Islet of Langerhans (tissue), 1 donor: Measurements from ENCODE around the gene UBE3B.

Experiments used
- FAIRE-seq: peaks from one replicate; lab custom pipeline; 2011; peaks lifted over from hg19 to GRCh38; lab: Jason Lieb, UNC

Gene UBE3B

DNA sequence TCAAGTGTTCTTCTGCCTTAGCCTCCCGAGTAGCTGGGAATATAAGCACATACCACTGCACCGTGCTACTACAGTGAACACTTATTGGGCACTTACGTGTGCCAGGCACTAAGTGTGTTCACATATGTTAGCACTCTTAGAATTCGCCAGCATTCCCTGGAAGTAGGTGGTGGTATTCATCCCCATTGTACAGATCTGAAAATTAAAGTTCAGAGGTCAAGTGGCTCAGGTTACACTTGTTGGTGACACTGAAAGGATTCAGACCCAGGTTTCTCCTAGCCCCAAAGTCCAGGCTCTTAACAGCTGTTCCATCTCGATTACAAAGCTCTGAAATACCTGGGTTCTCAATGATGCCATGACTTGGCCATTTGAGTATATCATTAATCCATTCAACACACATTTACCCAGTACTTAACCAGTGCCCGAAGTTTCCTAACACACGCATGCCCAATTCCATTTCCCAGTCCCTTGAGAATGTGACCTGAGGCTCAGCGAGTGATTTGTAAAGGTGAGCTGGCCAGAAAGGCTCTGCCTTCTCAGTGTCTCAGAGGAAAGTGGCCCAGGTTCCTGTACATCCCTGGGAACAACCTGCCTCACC, 101.0 kb downstream of the UBE3B start:
- no peak for FAIRE-seq

DNA sequence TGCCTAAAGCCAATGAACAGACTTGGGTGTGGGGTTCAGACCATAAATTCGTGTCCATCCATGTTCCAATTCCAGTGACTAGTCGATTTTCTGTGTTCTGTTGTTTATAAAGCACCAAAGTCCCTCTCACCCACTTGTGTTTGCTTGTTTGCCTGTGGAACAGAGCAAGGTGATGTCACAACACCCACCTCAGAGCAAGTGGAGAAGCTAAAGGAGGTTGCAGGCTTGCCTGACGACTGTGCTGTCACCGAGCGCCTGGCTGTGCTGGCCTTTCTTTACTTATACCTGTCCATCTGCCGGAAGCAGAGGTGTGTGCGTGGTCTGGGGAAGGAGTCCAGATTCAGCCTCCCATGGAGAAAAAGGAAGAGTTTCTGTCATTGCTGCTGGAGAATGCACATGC, 102.2 kb downstream of the UBE3B start:
- no peak for FAIRE-seq

DNA sequence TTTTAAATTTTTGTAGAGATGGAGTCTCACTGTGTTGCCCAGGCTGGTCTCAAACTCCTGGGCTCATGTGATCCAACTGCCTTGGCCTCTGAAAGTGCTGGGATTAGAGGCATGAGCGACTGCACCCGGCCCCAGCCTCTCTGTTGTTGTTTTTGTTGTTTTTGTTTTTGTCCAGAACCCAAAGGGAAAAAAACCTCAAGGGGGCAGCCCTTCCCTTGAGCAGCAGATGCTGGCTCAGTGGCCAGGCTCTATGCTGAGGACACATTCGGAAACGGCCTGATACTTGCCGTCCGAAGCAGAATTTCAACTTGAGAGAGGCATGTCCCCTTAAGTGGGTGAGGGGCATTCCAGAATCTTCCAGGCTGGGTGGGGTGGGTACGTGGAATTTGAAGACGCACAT, 102.8 kb downstream of the UBE3B start:
- no peak for FAIRE-seq

DNA sequence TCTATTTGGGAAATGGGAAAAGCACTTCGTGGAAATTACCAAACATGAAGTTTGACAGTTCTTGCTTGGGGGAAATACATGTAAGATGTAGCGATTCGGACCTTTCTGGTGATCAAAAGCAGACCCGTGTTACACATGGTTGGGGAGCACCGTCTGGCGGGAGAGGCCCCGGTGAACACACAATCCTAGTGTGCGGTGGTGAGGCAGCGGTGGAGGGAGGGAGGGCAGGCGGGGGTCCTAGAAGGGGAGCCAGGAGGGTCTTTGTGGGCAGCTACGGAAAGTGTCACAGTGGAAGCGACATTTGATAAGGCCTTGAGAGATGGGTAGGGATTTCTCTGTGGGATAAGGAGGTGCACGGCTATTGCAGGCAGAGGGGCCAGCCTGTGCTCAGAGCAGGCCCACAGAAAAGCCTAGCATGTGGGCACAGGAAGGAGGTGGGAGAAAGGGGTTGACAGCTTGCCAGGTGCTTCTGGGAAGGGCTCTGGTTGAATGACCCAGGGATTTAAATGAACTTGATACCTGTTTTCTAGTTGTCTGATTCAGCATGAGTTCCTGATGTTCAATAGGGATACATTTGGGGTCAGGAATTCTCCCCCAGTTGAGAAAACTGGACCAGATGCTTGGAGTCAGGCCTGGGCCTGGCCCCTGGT, 103.4 kb downstream of the UBE3B start:
- FAIRE-seq = no peak

DNA sequence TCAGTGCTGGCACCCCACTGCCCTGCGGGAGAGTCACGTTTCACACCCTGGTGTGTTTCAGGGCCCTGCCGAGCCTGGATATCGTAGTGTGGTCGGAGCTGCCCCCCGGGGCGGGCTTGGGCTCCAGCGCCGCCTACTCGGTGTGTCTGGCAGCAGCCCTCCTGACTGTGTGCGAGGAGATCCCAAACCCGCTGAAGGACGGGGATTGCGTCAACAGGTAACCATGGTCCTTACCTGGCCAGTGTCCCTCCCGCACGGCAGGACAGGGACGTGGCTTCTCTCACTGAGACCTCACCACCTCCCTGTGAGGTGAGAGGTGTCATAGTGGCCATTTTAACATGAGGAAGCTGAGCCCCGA, 103.9 kb downstream of the UBE3B start:
- FAIRE-seq = no peak

DNA sequence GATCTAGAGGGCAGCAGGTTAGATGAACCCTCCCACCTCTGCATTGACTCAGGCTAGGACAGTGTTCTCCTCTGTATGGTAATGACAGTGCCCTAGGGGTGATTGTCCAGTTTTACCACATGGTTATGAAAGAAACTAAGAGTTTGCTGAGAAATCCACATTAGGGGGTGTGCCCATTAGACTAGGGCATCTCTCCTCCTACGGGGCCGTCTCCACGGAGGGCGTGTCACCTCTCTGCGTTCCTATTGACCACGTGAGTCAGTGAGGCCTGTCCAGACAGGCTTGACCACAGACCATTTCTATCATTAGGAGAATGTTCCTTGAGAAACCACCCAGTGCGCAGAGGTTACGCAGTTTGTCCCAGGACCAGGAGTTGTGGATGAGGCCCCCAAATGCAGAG, 104.4 kb downstream of the UBE3B start:
- FAIRE-seq = no peak

DNA sequence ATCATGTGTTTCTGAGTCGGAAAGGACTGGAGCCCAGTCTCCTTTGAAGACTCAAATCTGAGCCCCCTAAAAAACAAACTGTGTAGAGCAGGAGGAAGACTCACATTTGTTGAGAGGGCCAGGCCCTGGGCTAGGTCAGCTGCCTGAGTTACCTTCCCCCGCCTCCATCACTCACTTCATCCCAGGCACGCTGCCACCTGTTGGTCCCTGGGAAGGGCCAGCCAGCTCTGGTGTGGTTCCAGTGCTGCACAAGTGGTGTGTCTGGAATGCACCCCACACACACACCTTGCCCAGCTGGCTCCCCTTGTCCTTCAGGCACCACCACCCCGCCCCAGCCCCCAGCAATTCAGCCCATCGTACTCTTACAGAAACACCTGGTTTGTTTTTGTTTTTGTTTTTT, 105.2 kb downstream of the UBE3B start:
- no peak for FAIRE-seq

DNA sequence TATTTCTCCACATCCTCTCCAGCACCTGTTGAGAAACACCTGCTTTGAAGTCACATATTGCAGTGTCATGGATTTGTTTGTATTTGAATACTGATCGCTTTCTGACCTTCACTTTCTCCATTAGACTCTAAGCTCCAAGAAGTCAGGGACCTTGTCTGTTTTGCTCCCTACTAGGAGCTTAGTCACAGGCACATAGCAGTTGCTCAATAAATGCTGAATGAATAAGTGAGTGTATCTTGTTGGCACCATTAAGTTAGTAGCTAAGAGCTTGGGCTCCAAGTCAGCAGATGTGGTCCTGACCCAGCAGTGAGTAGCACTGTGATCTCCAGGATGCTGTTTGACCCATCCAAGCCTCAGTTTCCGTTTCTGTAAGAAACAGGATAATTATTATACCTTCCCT, 106.3 kb downstream of the UBE3B start:
- FAIRE-seq = no peak
